ENCODE data around the gene DUSP1. TPM values are rescaled to one million over a fixed set of nuclear protein-coding genes. Genes with fewer than 3 reads are reported as not detected.

The DUSP1 gene
- polyA plus RNA-seq, 1 donor from 2014 or later: 48.3 TPM

DNA sequence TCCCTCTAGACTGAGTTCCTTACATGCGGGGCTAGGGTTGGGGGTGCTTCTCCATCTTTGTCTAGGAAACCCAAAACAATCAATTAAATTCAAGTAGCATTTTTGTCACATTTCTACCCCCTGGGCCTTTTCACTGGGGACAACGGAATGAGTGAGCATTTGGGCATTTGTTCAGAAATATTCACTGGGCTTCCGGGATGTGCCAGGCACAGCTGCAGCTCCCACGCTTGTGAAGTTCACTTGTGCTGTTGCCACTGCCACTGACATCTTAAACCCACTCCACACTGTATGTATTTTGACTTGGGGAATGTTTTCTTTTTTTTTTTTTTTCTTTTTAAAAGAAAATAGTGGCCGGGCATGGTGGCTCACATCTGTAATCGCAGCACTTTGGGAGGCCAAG is 31.6 kb downstream of the DUSP1 start:
- Histone ChIP-seq H3F3A (ENCODE audit: insufficient read depth, low read length, poor library complexity, severe bottlenecking) (no peaks in the 10 kb centered on the region), H3K4me2 (ENCODE audit: low read length) (no peak overlapping the region), H3K27me3 (ENCODE audit: insufficient read depth, low read depth, low read length) (no peaks in the 10 kb centered on the region), H2AFZ (ENCODE audit: low read depth, low read length) (no peak overlapping the region), H3K4me3 (ENCODE audit: low read length) (no peak overlapping the region), H3K27ac (ENCODE audit: low read length) (no peak overlapping the region), H3K9ac (ENCODE audit: low read length) (no peak overlapping the region), H3K9me2 (ENCODE audit: insufficient read depth, low read length) (no peaks in the 10 kb centered on the region), H3K79me2 (replicated peaks; ENCODE audit: insufficient read depth, low read length) (no peaks in the 10 kb centered on the region), H4K20me1 (ENCODE audit: insufficient read depth) (no peaks in the 10 kb centered on the region), H3K36me3 (ENCODE audit: insufficient read depth, low read length) (no peaks in the 10 kb centered on the region), H3K9me3 (ENCODE audit: low read length) (no peaks in the 10 kb centered on the region)
- no peak for TF ChIP-seq EP300 (conservative IDR thresholded peaks at IDR 0.05; ENCODE audit: poor library complexity, severe bottlenecking)
- no peak for TF ChIP-seq MXI1 (conservative IDR thresholded peaks at IDR 0.05; ENCODE audit: poor library complexity, severe bottlenecking)

DNA sequence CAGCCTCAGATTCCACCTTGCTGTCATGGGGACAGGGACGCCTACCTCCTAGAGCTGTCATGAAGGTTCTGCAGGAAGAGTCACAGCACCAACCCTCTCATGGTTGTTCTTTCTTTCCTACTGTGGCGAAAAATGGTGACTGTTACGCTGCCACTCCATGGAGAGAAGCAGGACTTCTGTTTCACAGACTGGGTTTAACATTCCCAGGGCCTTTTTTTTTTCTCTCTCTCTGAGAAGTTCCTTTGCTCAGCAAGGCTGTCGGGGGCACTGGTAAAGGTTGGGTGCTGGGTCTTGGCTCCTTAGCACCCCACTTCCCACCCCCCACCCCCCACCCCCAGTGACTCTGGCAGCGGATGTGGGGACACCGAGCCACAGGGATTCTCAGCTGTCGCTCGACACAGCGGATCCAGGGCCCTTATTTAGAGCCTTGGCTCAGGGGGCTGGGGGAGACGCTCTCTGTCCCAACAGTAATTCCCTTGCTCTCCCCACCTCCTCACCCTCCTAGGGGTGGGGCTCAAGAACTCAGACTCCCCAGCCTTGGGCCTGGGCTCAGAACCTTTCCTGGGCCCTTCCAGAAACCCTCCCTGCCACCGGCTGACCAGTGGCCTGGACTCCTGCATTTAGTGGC is 34.4 kb downstream of the DUSP1 start:
- H3K4me3 ChIP-seq (ENCODE audit: low read length): no peak overlapping the region
- H3K9ac ChIP-seq (ENCODE audit: low read length): no peak overlapping the region
- no peaks in the 10 kb centered on the region for H3K79me2 ChIP-seq (replicated peaks; ENCODE audit: insufficient read depth, low read length)
- no peaks in the 10 kb centered on the region for H3F3A ChIP-seq (ENCODE audit: insufficient read depth, low read length, poor library complexity, severe bottlenecking)
- TF ChIP-seq EZH2 (IDR thresholded peaks at IDR 0.05; ENCODE audit: borderline replicate concordance, insufficient read depth, low read length, poor library complexity, severe bottlenecking) (no peak), RAD21 (conservative IDR thresholded peaks at IDR 0.05) (no peak), SMC3 (conservative IDR thresholded peaks at IDR 0.05; ENCODE audit: poor library complexity) (no peak)
- TF ChIP-seq, protein P1, sequence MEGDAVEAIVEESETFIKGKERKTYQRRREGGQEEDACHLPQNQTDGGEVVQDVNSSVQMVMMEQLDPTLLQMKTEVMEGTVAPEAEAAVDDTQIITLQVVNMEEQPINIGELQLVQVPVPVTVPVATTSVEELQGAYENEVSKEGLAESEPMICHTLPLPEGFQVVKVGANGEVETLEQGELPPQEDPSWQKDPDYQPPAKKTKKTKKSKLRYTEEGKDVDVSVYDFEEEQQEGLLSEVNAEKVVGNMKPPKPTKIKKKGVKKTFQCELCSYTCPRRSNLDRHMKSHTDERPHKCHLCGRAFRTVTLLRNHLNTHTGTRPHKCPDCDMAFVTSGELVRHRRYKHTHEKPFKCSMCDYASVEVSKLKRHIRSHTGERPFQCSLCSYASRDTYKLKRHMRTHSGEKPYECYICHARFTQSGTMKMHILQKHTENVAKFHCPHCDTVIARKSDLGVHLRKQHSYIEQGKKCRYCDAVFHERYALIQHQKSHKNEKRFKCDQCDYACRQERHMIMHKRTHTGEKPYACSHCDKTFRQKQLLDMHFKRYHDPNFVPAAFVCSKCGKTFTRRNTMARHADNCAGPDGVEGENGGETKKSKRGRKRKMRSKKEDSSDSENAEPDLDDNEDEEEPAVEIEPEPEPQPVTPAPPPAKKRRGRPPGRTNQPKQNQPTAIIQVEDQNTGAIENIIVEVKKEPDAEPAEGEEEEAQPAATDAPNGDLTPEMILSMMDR (IDR thresholded peaks at IDR 0.05; ENCODE audit: poor library complexity, severe bottlenecking): no peak
- H3K27me3 ChIP-seq (ENCODE audit: insufficient read depth, low read depth, low read length): no peaks in the 10 kb centered on the region
- H3K27ac ChIP-seq (ENCODE audit: low read length): no peak overlapping the region
- no peaks in the 10 kb centered on the region for H3K9me2 ChIP-seq (ENCODE audit: insufficient read depth, low read length)
- H3K4me2 ChIP-seq (ENCODE audit: low read length): no peak overlapping the region
- H3K36me3 ChIP-seq (ENCODE audit: insufficient read depth, low read length): no peaks in the 10 kb centered on the region
- H3K9me3 ChIP-seq (ENCODE audit: low read length): no peaks in the 10 kb centered on the region
- no peaks in the 10 kb centered on the region for H4K20me1 ChIP-seq (ENCODE audit: insufficient read depth)
- H2AFZ ChIP-seq (ENCODE audit: low read depth, low read length): no peak overlapping the region

DNA sequence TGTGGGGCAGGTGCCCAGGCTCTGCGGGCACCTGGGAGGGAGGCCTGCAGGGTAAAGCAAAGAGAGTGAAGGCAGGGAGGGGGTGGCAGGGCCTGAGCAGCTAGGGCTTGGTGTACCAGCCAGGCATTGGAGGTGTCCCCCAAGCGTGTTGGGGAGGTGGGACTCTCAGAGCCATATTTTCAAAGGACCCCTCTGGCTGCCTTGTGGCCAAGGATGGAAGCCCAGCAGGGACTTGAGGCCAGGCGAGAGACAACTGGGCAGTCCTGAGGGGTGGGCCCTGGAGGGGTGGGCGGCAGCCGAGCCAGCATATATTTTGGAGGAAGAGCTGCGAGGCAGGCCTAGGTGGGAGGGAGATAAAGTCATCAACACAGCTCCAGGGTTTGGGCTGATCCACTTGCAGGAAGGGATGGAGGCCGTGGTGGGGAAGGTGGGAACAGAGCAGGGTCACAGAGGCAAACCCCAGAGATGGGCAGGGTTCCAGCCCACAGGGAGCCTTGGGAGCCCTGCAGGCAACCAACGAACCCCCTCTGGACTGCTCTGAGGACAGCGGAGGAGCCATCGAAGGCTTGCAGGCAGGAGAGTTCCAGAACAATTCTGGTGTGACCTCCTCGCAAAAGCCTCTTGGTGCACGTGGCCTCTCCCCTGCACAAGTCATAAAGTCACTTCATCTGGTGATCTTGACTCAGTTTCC is 35.7 kb downstream of the DUSP1 start:
- Histone ChIP-seq H3F3A (ENCODE audit: insufficient read depth, low read length, poor library complexity, severe bottlenecking) (no peaks in the 10 kb centered on the region), H4K20me1 (ENCODE audit: insufficient read depth) (no peaks in the 10 kb centered on the region), H3K27ac (ENCODE audit: low read length) (no peak overlapping the region), H3K36me3 (ENCODE audit: insufficient read depth, low read length) (no peaks in the 10 kb centered on the region), H3K9ac (ENCODE audit: low read length) (no peak overlapping the region), H3K9me2 (ENCODE audit: insufficient read depth, low read length) (no peaks in the 10 kb centered on the region), H3K79me2 (replicated peaks; ENCODE audit: insufficient read depth, low read length) (no peaks in the 10 kb centered on the region), H3K4me2 (ENCODE audit: low read length) (no peak overlapping the region), H2AFZ (ENCODE audit: low read depth, low read length) (no peak overlapping the region), H3K27me3 (ENCODE audit: insufficient read depth, low read depth, low read length) (no peaks in the 10 kb centered on the region), H3K9me3 (ENCODE audit: low read length) (no peaks in the 10 kb centered on the region), H3K4me3 (ENCODE audit: low read length) (no peak overlapping the region)
- TF ChIP-seq EZH2 (IDR thresholded peaks at IDR 0.05; ENCODE audit: borderline replicate concordance, insufficient read depth, low read length, poor library complexity, severe bottlenecking) (no peak), TAF1 (IDR thresholded peaks at IDR 0.05; ENCODE audit: low read depth) (no peak), RAD21 (conservative IDR thresholded peaks at IDR 0.05) (no peak)
- TF ChIP-seq, protein P2, sequence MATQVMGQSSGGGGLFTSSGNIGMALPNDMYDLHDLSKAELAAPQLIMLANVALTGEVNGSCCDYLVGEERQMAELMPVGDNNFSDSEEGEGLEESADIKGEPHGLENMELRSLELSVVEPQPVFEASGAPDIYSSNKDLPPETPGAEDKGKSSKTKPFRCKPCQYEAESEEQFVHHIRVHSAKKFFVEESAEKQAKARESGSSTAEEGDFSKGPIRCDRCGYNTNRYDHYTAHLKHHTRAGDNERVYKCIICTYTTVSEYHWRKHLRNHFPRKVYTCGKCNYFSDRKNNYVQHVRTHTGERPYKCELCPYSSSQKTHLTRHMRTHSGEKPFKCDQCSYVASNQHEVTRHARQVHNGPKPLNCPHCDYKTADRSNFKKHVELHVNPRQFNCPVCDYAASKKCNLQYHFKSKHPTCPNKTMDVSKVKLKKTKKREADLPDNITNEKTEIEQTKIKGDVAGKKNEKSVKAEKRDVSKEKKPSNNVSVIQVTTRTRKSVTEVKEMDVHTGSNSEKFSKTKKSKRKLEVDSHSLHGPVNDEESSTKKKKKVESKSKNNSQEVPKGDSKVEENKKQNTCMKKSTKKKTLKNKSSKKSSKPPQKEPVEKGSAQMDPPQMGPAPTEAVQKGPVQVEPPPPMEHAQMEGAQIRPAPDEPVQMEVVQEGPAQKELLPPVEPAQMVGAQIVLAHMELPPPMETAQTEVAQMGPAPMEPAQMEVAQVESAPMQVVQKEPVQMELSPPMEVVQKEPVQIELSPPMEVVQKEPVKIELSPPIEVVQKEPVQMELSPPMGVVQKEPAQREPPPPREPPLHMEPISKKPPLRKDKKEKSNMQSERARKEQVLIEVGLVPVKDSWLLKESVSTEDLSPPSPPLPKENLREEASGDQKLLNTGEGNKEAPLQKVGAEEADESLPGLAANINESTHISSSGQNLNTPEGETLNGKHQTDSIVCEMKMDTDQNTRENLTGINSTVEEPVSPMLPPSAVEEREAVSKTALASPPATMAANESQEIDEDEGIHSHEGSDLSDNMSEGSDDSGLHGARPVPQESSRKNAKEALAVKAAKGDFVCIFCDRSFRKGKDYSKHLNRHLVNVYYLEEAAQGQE (IDR thresholded peaks at IDR 0.05; ENCODE audit: borderline replicate concordance): no peak

All from neural cell (in vitro differentiated cells).